Measurements from ENCODE around the gene LRRN3. TPM values are rescaled to one million over a fixed set of nuclear protein-coding genes. Genes with fewer than 3 reads are reported as not detected.

The LRRN3 gene
- total RNA-seq, 4 donors from 2014 or later: 1.8 to 6.5 (median 3.8) TPM

- WGBS, 2 donors: 87 to 89% methylated on average over 2 of the region's 2 CpGs
- TF ChIP-seq EP300 (IDR thresholded peaks at IDR 0.05) (no peak), POLR2A (IDR thresholded peaks at IDR 0.05) (no peak), CTCF (IDR thresholded peaks at IDR 0.05) (no peak)
- H3K4me3 ChIP-seq: no peak overlapping the region
- H3K27me3 ChIP-seq: no peaks in the 10 kb centered on the region
- no peaks in the 10 kb centered on the region for H3K36me3 ChIP-seq
- peaks cover 0 to 1% (median 0%) of the 10 kb centered on the region in 4 donors for H3K9me3 ChIP-seq
- H3K27ac ChIP-seq: no peak overlapping the region
- peaks cover 0 to 9% (median 0%) of the 10 kb centered on the region in 4 donors for H3K4me1 ChIP-seq
- DNase-seq (ENCODE audit: low spot score in 2 of 2): no peak
Measured at GRCh38 chr7:111172564-111173257, 81.8 kb downstream of the LRRN3 start.

GRCh38 chr7:111173528-111173927, 82.6 kb downstream of the LRRN3 start:
- H3K9me3 ChIP-seq: peaks cover 0 to 3% (median 0%) of the 10 kb centered on the region in 4 donors
- TF ChIP-seq EP300 (IDR thresholded peaks at IDR 0.05): no peak
- TF ChIP-seq CTCF (IDR thresholded peaks at IDR 0.05): no peak
- TF ChIP-seq POLR2A (IDR thresholded peaks at IDR 0.05): no peak
- no peaks in the 10 kb centered on the region for H3K27me3 ChIP-seq
- no peaks in the 10 kb centered on the region for H3K36me3 ChIP-seq
- H3K27ac ChIP-seq: no peak overlapping the region
- DNase-seq (ENCODE audit: low spot score in 2 of 2): no peak
- H3K4me3 ChIP-seq: no peak overlapping the region
- H3K4me1 ChIP-seq: peaks cover 0 to 1% (median 0%) of the 10 kb centered on the region in 4 donors
- 85 to 92% methylated on average over 2 of the region's 2 CpGs for WGBS, 2 donors

- WGBS, 2 donors: 84 to 86% methylated on average over 2 of the region's 2 CpGs
- no peaks in the 10 kb centered on the region for H3K27me3 ChIP-seq
Measured at GRCh38 chr7:111173990-111174389, 83.1 kb downstream of the LRRN3 start.

GRCh38 chr7:111174510-111174909, 83.6 kb downstream of the LRRN3 start:
- Histone ChIP-seq H3K36me3 (peaks cover 0 to 3% (median 0%) of the 10 kb centered on the region in 3 donors), H3K4me1 (no peaks in the 10 kb centered on the region), H3K27me3 (no peaks in the 10 kb centered on the region), H3K27ac (no peak overlapping the region), H3K9me3 (peaks cover 0 to 10% (median 2%) of the 10 kb centered on the region in 4 donors), H3K4me3 (no peak overlapping the region)
- WGBS, 2 donors: 65 to 84% methylated on average over 3 of the region's 3 CpGs
- no peak for TF ChIP-seq EP300 (IDR thresholded peaks at IDR 0.05)
- TF ChIP-seq POLR2A (IDR thresholded peaks at IDR 0.05): no peak
- no peak for TF ChIP-seq CTCF (IDR thresholded peaks at IDR 0.05)
- DNase-seq (ENCODE audit: low spot score in 2 of 2): no peak

More at GRCh38 chr7:111173990-111174389, 83.1 kb downstream of the LRRN3 start:
- Histone ChIP-seq H3K36me3 (no peaks in the 10 kb centered on the region), H3K27ac (no peak overlapping the region), H3K9me3 (peaks cover 0 to 5% (median 1%) of the 10 kb centered on the region in 4 donors), H3K4me1 (no peaks in the 10 kb centered on the region), H3K4me3 (no peak overlapping the region)
- no peak for TF ChIP-seq EP300 (IDR thresholded peaks at IDR 0.05)
- no peak for TF ChIP-seq POLR2A (IDR thresholded peaks at IDR 0.05)
- TF ChIP-seq CTCF (IDR thresholded peaks at IDR 0.05): no peak
- DNase-seq (ENCODE audit: low spot score in 2 of 2): no peak

Measured in tibial nerve (tissue), 4 donors.